GM10847 (cell line): ENCODE data around the gene CPNE2.

ENCODE experiments used
- POLR2A ChIP-seq: IDR thresholded peaks from 2 replicates; pipeline ENCODE4 v1.6.1; 2011; ENCODE audit not compliant: insufficient read length; ENCODE audit errors: extremely low read depth

Gene CPNE2

GRCh38 chr16:57110937-57111336, 18.6 kb downstream of the CPNE2 start:
- TF ChIP-seq POLR2A = no peak

DNA sequence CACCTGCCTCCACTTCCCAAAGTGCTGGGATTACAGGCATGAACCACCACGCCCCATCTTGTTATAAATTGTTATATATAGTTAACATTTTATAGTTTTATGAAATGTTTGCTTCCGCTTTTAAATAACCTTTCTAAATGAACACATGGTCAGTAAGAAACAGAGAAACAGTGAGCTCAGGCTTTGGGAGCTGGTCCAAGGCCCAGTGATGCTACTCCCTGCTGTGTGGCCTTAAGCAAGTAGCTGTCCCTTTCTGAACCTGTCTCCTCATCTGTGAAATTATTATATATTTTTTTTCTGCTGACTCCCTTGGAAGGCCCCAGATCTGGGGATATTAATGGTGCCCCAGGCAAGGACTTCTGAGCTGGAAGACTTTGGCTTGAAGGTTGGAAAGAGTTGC, 19.0 kb downstream of the CPNE2 start:
- TF ChIP-seq POLR2A = no peak

DNA sequence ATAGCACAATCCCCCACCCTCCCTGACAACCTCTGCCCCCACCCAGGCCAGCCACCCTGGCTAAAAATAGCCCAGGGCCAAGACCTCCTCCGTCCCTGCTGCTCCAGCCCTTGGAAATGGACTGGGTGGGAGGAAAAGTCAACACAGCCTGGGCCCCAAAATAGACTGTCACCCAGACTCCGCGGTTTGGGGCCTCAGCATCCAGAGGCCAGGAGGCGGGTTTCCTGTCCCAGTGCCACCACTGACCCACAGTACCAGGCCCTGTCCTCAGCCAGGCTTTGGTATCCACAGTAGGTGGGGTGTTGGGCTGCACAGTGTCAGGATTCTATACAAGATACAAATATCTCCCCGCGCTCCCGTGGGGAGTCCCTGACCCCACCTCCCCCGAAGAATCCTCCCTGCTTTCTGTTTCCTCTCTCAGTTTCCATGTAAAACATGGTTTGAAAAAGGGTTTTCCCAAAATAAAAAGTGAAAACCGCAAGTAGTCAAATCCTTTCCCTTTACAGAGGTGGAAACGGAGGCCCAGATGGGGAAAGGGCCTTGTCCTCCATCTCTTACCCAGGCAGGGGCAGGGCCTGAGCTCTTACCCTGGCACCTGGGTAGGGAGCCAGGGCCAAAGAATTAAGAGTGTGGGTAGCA, 20.1 kb downstream of the CPNE2 start:
- no peak for TF ChIP-seq POLR2A

GRCh38 chr16:57113042-57113453, 20.7 kb downstream of the CPNE2 start:
- no peak for TF ChIP-seq POLR2A

- no peak for TF ChIP-seq POLR2A
These were observed 21.3 kb downstream of the CPNE2 start for GRCh38 chr16:57113664-57114063.

GRCh38 chr16:57115168-57115513, 22.8 kb downstream of the CPNE2 start:
- TF ChIP-seq POLR2A = no peak

DNA sequence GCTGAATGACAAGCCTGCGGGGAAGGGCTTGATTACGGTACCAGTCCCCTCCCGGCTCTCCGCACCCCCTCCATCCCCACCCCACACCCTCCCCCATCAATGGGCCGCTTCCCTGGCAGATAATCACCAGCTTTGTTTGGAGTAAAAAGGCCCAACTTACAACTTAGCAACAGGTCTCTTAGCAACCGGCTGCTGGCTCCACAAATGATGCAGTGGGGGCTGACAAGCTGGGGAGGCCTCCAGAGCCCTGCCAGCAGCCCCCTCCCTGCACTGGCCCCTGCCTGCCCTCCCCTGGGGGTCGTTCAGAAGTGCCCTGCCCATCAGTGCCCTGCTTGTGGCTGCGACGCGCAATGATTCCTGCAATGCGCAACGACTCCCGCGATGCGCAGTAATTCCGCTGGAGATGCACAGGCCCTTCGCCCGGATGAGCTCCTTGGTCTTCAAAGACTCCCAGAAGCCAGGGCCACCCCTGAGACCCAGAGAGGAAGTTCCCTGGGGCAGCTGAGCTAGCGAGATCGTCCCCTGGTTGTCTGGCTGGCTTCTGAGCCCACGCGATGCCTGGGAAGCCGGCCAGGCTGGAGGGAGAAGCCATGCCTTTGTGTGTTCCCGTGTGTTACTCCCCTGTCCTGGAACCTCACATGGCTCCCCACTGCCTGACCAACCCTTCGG, 23.3 kb downstream of the CPNE2 start:
- TF ChIP-seq POLR2A = no peak

GRCh38 chr16:57118461-57119084, 26.2 kb downstream of the CPNE2 start:
- no peak for TF ChIP-seq POLR2A

DNA sequence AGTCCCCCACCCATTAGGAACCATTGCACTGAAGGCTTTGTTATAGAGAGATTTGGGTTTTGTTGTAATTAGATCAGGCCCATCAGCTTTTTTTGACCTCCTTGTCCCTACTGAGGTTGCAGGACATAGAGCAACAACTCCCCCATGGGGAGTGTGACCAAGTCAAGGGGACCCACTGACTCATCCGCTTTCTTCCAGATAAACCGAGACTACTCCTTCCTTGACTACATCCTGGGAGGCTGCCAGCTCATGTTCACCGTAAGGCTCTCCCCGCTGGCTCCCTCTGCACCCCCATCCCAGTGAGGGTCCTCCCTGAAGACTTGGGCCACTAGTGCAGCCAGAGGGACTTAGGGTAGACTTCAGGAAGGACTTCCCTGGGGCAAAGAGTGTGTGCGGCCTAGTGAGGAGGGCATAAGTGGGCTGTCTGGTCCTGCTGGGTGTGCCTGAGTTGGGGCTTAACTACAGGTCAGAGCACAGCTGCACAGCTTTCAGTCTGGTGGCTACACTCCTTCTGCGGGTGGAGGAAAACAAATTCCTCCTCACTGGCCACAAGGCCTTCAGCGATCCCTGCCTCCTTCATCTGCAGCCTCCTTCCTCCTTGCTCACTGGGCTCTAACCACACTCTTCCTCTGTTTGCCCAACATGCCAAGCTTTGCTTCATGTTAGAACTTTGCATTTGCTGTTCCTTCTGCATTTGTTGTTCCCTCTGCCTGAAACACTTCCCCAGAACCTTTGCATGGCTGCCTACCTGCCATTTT, 31.0 kb downstream of the CPNE2 start:
- no peak for TF ChIP-seq POLR2A

DNA sequence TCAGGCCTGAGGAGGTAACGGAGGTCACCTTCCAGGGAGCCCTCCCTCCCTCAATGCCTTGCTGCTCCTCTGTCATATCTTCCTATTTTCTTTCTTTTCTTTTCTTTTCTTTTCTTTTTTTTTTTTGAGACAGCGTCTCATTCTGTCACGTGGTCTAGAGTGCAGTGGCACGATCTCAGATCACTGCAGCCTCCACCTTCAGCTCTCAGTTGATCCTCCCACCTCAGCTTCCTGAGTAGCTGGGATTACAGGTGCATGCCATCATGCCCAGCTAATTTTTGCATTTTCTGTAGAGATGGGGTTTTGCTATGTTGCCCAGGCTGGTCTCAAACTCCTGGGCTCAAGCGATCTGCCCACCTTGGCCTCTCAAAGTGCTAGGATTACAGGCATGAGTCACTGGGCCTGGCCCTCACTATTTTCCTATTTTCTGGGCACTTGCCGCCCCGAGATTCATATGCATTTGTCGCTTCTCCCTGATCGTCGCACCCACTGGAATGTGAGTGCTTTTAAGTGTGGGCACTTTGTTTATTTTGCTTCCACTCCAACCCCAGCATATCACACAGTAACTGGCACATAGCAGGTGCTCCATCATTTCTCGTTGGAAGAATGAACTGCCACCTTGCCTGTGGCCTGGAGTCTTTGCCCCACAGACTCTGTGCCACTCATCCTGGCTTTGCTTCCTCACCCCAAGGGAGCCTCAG, 31.7 kb downstream of the CPNE2 start:
- TF ChIP-seq POLR2A = no peak

GRCh38 chr16:57125376-57125775, 33.0 kb downstream of the CPNE2 start:
- no peak for TF ChIP-seq POLR2A

DNA sequence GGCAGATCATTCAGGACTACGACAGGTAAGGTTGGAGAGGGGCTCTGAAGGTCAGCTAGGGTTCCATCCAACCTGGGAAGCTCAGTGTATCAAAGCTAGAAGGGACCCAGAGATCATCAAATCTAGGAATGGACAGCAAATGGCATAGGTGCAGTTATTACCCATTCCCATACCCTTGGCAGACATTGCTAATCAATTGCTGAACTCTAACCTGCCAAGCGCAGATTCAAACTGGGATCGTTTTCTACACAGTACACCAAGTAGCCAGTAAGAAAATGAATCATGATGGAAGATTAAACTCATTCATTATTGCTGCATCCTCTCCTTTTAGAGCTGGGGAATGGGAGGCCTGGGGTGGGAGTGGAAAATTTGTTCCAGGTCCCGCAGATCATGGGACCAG, 33.6 kb downstream of the CPNE2 start:
- no peak for TF ChIP-seq POLR2A

- no peak for TF ChIP-seq POLR2A
These were observed 34.0 kb downstream of the CPNE2 start for GRCh38 chr16:57126411-57126810.

GRCh38 chr16:57127037-57127763, 34.8 kb downstream of the CPNE2 start:
- no peak for TF ChIP-seq POLR2A

DNA sequence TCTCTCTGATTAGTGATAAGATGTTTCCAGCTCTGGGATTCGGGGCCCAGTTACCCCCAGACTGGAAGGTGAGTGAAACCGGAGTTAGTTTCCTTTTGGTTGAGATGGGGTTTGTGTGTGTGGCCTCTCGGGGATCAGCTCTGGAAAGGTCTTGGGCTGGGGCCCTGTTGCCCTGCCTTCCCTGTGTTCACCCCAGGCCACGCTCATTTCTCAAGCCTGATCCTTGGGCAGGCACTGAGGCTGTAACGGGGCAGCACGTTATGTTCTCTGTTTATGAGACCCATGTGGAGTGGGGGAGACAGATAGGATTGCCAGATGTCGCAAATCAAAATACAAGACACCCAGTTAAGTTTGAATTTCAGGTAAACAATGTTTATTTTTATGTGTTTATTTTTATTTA, 35.5 kb downstream of the CPNE2 start:
- no peak for TF ChIP-seq POLR2A
